Activated naive CD8-positive, alpha-beta T cell treated with anti-CD3 and anti-CD28 coated beads, Interleukin-2, amount 50 U/mL, for 24 hours (primary cell): ENCODE data around the gene FBRS.
"Not testable (repeated sequence)": the region's sequence is repeated elsewhere in the genome, so short reads cannot be mapped to it uniquely, and the experiment has no call there.

Source experiments
- ATAC-seq: fragments of 150-1000 bp; cut with Tn5 transposase; one replicate; pipeline ENCODE4 v1.10.0; 2021
- DNase-seq: peaks from one replicate; pipeline ENCODE4 v3.0.0; 2021
- H3K27ac Mint-ChIP-seq: one replicate; pipeline ENCODE4 v1.8.0; 2021; ENCODE audit warnings: mild to moderate bottlenecking, mixed read lengths
- H3K27me3 Mint-ChIP-seq: one replicate; pipeline ENCODE4 v1.8.0; 2021; ENCODE audit warnings: mixed read lengths
- H3K36me3 Mint-ChIP-seq: one replicate; pipeline ENCODE4 v1.8.0; 2021; ENCODE audit warnings: low read depth, mixed read lengths
- H3K4me1 Mint-ChIP-seq: one replicate; pipeline ENCODE4 v1.8.0; 2021; ENCODE audit warnings: mixed read lengths
- H3K4me3 Mint-ChIP-seq: one replicate; pipeline ENCODE4 v1.8.0; 2021; ENCODE audit warnings: mild to moderate bottlenecking, moderate library complexity, mixed read lengths
- H3K9me3 Mint-ChIP-seq: one replicate; pipeline ENCODE4 v1.8.0; 2021; ENCODE audit warnings: mixed read lengths

FBRS gene

GRCh38 chr16:30632454-30632853, 25.8 kb upstream of the FBRS start:
- not testable (repeated sequence) for H3K27me3 Mint-ChIP-seq

GRCh38 chr16:30633526-30633925, 24.7 kb upstream of the FBRS start:
- Mint-ChIP-seq H3K9me3 (no peaks in the 10 kb centered on the region), H3K36me3 (peaks cover 5% of the 10 kb centered on the region), H3K27ac (peak overlapping the region; percentile 98), H3K4me1 (peaks cover 32% of the 10 kb centered on the region), H3K4me3 (peak overlapping the region; percentile 92), H3K27me3 (no peaks in the 10 kb centered on the region)
- ATAC-seq (no peak), DNase-seq (no peak)

More at GRCh38 chr16:30632454-30632853, 25.8 kb upstream of the FBRS start:
- not testable (repeated sequence) for H3K9me3 Mint-ChIP-seq, H3K36me3 Mint-ChIP-seq, ATAC-seq, H3K4me3 Mint-ChIP-seq, H3K27ac Mint-ChIP-seq, DNase-seq
- peaks cover 34% of the 10 kb centered on the region for H3K4me1 Mint-ChIP-seq

- no peak for ATAC-seq
- DNase-seq: no peak
- no peak overlapping the region for H3K27ac Mint-ChIP-seq
- no peaks in the 10 kb centered on the region for H3K9me3 Mint-ChIP-seq
- H3K36me3 Mint-ChIP-seq: peaks cover 5% of the 10 kb centered on the region
- H3K4me1 Mint-ChIP-seq: peaks cover 23% of the 10 kb centered on the region
- H3K4me3 Mint-ChIP-seq: no peak overlapping the region
- no peaks in the 10 kb centered on the region for H3K27me3 Mint-ChIP-seq
Observed at GRCh38 chr16:30636599-30636998, 21.6 kb upstream of the FBRS start.

- DNase-seq, H3K27ac Mint-ChIP-seq, H3K9me3 Mint-ChIP-seq, H3K36me3 Mint-ChIP-seq, ATAC-seq, H3K4me3 Mint-ChIP-seq, H3K27me3 Mint-ChIP-seq: not testable (repeated sequence)
- peaks cover 23% of the 10 kb centered on the region for H3K4me1 Mint-ChIP-seq
Observed at GRCh38 chr16:30637139-30637538, 21.1 kb upstream of the FBRS start.

GRCh38 chr16:30637944-30638343, 20.3 kb upstream of the FBRS start:
- Mint-ChIP-seq H3K9me3 (no peaks in the 10 kb centered on the region), H3K4me3 (no peak overlapping the region), H3K27ac (no peak overlapping the region), H3K4me1 (peaks cover 23% of the 10 kb centered on the region), H3K36me3 (peaks cover 5% of the 10 kb centered on the region), H3K27me3 (no peaks in the 10 kb centered on the region)
- ATAC-seq: no peak
- no peak for DNase-seq

- H3K27ac Mint-ChIP-seq: no peak overlapping the region
- no peaks in the 10 kb centered on the region for H3K9me3 Mint-ChIP-seq
- no peaks in the 10 kb centered on the region for H3K27me3 Mint-ChIP-seq
- H3K4me3 Mint-ChIP-seq: no peak overlapping the region
- no peaks in the 10 kb centered on the region for H3K36me3 Mint-ChIP-seq
- H3K4me1 Mint-ChIP-seq: no peaks in the 10 kb centered on the region
- DNase-seq (no peak), ATAC-seq (no peak)
Observed at GRCh38 chr16:30641378-30641982, 16.8 kb upstream of the FBRS start.

- no peak for ATAC-seq
- no peak overlapping the region for H3K4me3 Mint-ChIP-seq
- H3K4me1 Mint-ChIP-seq: no peaks in the 10 kb centered on the region
- no peaks in the 10 kb centered on the region for H3K36me3 Mint-ChIP-seq
- no peak overlapping the region for H3K27ac Mint-ChIP-seq
- no peak for DNase-seq
- H3K27me3 Mint-ChIP-seq: no peaks in the 10 kb centered on the region
- no peaks in the 10 kb centered on the region for H3K9me3 Mint-ChIP-seq
Observed at GRCh38 chr16:30644334-30644830, 13.8 kb upstream of the FBRS start.

- Mint-ChIP-seq H3K27ac (no peak overlapping the region), H3K27me3 (no peaks in the 10 kb centered on the region), H3K36me3 (no peaks in the 10 kb centered on the region), H3K9me3 (no peaks in the 10 kb centered on the region), H3K4me3 (no peak overlapping the region), H3K4me1 (peaks cover 8% of the 10 kb centered on the region)
- ATAC-seq: no peak
- no peak for DNase-seq
Observed at GRCh38 chr16:30645727-30646126, 12.5 kb upstream of the FBRS start.

- no peak for ATAC-seq
- peaks cover 13% of the 10 kb centered on the region for H3K4me1 Mint-ChIP-seq
- no peak overlapping the region for H3K27ac Mint-ChIP-seq
- H3K9me3 Mint-ChIP-seq: no peaks in the 10 kb centered on the region
- no peak overlapping the region for H3K4me3 Mint-ChIP-seq
- no peaks in the 10 kb centered on the region for H3K27me3 Mint-ChIP-seq
- peaks cover 5% of the 10 kb centered on the region for H3K36me3 Mint-ChIP-seq
- no peak for DNase-seq
Observed at GRCh38 chr16:30647274-30647571, 11.0 kb upstream of the FBRS start.

- DNase-seq: peak; percentile 49
- H3K4me1 Mint-ChIP-seq: peaks cover 24% of the 10 kb centered on the region
Observed at GRCh38 chr16:30649725-30650368, 8.4 kb upstream of the FBRS start.

GRCh38 chr16:30650369-30651123, 7.7 kb upstream of the FBRS start, which contains the start of gene PRR14:
Gene PRR14, plus strand, starts transcription at chr16:30650960. Its CDS starts 686 bp downstream, at chr16:30651646.
- Mint-ChIP-seq H3K27ac (peak within 1 kb of the TSS; percentile 98), H3K27me3 (no peaks in the 10 kb centered on the region), H3K4me1 (peaks cover 26% of the 10 kb centered on the region)

More at GRCh38 chr16:30649725-30650368, 8.4 kb upstream of the FBRS start:
- H3K4me3 Mint-ChIP-seq: peak overlapping the region; percentile 98
- H3K27ac Mint-ChIP-seq: peak overlapping the region; percentile 98
- no peaks in the 10 kb centered on the region for H3K27me3 Mint-ChIP-seq
- H3K36me3 Mint-ChIP-seq: peaks cover 23% of the 10 kb centered on the region
- ATAC-seq: peak; percentile 0
- no peaks in the 10 kb centered on the region for H3K9me3 Mint-ChIP-seq

GRCh38 chr16:30651124-30652004, 6.9 kb upstream of the FBRS start:
- peak; percentile 83 for DNase-seq
- Mint-ChIP-seq H3K4me3 (peak overlapping the region; percentile 98), H3K36me3 (peaks cover 36% of the 10 kb centered on the region), H3K4me1 (peaks cover 31% of the 10 kb centered on the region), H3K27me3 (no peaks in the 10 kb centered on the region), H3K9me3 (no peaks in the 10 kb centered on the region), H3K27ac (peak overlapping the region; percentile 98)
- peak; percentile 64 for ATAC-seq

More at GRCh38 chr16:30650369-30651123, 7.7 kb upstream of the FBRS start, which contains the start of gene PRR14:
- DNase-seq (peak; percentile 98), ATAC-seq (peak; percentile 82)
- peaks cover 30% of the 10 kb centered on the region for H3K36me3 Mint-ChIP-seq
- H3K9me3 Mint-ChIP-seq: no peaks in the 10 kb centered on the region
- H3K4me3 Mint-ChIP-seq: peak within 1 kb of the TSS; percentile 98

- ATAC-seq (no peak), DNase-seq (no peak)
- Mint-ChIP-seq H3K27me3 (no peaks in the 10 kb centered on the region), H3K27ac (peak overlapping the region; percentile 84), H3K4me3 (peak overlapping the region; percentile 98), H3K4me1 (peaks cover 36% of the 10 kb centered on the region), H3K9me3 (no peaks in the 10 kb centered on the region), H3K36me3 (peaks cover 38% of the 10 kb centered on the region)
Observed at GRCh38 chr16:30652005-30652296, 6.3 kb upstream of the FBRS start.

- Mint-ChIP-seq H3K27ac (peak overlapping the region; percentile 84), H3K4me1 (peaks cover 44% of the 10 kb centered on the region), H3K4me3 (peak overlapping the region; percentile 98), H3K9me3 (no peaks in the 10 kb centered on the region), H3K27me3 (no peaks in the 10 kb centered on the region), H3K36me3 (peaks cover 45% of the 10 kb centered on the region)
- no peak for ATAC-seq
- no peak for DNase-seq
Observed at GRCh38 chr16:30652718-30653117, 5.5 kb upstream of the FBRS start.
